ENCODE data around the gene ABRACL.

DNA sequence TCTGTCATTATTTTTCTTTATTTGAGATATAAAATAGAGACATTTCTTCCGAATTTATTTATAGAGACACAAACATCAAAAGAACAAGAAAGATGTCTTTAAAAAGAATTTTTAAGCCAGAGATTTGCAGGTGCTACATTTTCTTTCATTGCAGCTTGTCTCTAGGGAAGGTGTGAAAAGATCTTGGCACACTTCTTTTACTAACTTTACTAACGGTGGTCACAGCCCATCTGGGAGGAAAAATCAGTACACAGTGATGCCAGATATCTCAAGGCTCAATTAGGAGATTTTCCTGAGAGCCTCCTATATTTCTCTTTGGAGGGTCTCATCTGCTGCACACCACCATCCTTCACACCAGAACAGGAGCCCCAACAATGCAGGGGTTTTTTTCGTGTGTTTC lies 29.5 kb downstream of the ABRACL start:
- TF ChIP-seq, protein P1, sequence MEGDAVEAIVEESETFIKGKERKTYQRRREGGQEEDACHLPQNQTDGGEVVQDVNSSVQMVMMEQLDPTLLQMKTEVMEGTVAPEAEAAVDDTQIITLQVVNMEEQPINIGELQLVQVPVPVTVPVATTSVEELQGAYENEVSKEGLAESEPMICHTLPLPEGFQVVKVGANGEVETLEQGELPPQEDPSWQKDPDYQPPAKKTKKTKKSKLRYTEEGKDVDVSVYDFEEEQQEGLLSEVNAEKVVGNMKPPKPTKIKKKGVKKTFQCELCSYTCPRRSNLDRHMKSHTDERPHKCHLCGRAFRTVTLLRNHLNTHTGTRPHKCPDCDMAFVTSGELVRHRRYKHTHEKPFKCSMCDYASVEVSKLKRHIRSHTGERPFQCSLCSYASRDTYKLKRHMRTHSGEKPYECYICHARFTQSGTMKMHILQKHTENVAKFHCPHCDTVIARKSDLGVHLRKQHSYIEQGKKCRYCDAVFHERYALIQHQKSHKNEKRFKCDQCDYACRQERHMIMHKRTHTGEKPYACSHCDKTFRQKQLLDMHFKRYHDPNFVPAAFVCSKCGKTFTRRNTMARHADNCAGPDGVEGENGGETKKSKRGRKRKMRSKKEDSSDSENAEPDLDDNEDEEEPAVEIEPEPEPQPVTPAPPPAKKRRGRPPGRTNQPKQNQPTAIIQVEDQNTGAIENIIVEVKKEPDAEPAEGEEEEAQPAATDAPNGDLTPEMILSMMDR (IDR thresholded peaks at IDR 0.05), result no peak
- no peak for TF ChIP-seq EZH2 (IDR thresholded peaks at IDR 0.05; ENCODE audit: borderline replicate concordance, insufficient read depth, low read depth, low read length, poor library complexity, severe bottlenecking)
